Activated effector memory CD4-positive, alpha-beta T cell treated with Interleukin-2 at 50 U/mL for 16 hours (primary cell): ENCODE data around the gene CDX4.
"Not testable (repeated sequence)": the region's sequence is repeated elsewhere in the genome, so short reads cannot be mapped to it uniquely, and the experiment has no call there.

Source experiments
- DNase-seq: peaks from one replicate; pipeline ENCODE4 v3.0.0-alpha.2; 2020

CDX4 gene, protein sequence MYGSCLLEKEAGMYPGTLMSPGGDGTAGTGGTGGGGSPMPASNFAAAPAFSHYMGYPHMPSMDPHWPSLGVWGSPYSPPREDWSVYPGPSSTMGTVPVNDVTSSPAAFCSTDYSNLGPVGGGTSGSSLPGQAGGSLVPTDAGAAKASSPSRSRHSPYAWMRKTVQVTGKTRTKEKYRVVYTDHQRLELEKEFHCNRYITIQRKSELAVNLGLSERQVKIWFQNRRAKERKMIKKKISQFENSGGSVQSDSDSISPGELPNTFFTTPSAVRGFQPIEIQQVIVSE

DNA sequence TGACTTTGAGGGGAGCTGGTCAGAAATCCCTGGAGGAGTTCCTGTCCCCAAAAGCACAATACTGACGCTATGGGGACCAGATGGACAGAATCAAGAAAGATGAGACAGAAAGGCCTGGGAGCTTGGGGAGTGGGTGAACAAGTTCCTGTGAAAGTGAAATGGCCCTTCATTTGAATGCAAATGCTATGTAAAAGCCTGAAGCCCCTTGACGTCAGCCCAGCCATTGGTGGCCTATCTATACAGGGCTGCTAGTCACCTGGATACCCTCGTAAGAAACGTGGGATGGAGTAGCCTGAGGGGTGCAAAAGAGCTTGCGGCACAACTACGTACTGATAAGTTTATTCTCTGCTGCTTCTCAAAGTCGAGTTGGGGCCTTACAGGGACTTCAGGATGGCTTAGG, at the start of gene CDX4:
TSS of gene CDX4 (plus strand) at position 223 of the 400 bp plus-strand sequence. CDS start 201 bp downstream, outside the sequence.
- DNase-seq = no peak

DNA sequence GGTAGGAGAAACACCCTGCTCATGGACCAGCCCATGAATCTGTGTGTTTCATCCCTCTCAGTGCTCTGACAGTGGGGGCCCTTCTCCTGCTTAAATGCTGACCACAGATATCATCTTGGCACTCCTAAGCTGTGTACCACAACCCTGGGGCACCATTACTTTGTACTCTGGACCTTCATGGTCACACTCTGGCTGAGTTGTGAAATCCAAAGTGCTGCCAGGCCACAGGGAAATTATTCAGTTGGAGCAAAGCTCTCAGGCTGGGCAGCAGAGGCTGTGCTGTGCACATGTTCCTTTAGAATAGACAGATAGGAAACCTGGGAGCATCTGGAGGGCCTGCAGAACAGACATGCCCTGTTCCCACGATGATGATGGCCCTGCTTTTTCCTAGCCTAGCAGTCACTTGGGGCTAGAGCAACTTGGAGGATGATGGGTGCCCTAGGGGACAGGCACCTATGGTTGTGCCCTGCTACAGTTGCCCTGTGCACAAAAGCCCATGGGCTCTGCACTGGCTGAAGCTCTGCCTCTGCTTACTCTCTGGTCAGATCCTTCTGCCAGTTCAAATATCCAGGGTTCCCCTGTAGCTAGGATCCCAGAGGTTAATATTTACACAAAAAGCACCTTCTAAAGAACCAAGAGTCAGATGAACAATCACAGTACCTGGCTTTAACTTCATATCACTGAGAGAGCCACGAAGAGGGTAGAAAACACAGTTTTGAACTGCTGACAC, 48.5 kb upstream of the CDX4 start:
- DNase-seq = no peak

DNA sequence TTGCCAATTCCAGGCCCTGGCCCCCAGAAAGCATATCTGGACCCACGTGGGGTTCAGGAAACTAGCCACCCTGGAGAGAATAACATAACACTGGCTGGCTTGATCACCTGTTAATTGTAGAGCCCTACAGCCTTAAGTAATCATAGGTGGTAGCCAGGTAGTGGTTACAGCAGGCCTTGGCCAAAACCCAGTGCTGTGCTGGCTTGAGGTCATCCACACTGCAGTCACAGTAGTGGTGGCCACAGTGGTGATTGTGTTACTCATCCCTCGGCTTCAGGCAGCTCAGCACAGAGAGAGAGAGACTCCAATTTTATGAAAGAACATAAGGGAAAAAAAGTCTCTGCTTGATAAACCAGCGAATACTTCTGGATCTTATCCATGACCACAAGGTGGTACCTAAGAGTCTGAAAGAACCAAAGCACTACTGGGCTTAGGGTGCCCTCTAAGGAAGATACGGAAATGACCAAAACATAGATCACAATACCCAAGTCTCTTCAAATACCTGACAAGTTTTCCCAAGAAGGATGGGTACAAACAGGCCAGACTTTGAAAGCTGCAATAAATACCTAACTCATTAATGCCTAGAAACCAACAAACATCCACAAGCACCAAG, 46.6 kb upstream of the CDX4 start:
- no peak for DNase-seq

DNA sequence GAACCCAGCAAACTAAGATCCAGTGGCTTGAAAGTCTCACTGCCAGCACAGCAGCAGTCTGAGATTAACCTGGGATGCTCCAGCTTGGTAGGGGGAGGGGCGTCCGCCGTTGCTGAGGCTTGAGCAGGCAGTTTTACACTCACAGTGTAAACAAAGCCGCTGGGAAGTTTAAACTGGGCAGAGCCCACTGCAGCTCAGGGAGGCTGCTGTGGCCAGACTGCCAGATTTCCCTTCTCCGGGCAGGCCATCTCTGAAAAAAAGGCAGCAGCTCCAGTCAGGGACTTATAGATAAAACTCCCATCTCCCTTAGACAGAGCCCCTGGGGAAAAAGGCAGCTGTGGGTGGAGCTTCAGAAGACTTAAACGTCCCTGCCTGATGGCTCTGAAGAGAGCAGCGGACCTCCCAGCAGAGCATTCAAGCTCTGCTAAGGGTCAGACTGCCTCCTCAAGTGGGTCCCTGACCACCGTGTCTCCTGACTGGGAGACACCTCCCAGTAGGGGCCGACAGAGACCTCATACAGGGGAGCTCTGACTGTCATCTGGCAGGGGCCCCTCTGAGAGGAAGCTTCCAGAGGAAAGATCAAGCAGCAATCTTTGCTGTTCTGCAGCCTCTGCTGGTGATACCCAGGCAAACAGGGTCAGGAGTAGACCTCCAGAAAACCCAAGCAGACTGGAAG, 45.1 kb upstream of the CDX4 start:
- no peak for DNase-seq

DNA sequence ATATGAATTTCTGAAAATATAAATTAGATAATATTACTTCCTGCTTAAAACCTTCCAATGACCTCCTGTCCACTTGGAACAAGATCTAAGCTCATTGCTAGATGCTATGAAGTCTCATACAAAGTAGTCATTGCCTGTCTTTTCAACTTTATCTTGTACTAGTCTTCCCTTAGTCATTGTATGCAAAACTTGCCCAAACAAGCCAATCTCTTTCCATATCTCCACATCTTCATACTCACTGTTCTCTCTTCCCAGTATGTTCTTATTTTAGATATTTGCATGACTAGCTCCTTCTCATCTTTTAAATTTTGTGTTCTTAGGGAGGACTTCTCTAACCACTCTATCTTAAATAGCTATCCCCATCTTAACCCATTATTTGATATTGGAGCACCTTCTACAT, 33.9 kb upstream of the CDX4 start:
- no peak for DNase-seq

DNA sequence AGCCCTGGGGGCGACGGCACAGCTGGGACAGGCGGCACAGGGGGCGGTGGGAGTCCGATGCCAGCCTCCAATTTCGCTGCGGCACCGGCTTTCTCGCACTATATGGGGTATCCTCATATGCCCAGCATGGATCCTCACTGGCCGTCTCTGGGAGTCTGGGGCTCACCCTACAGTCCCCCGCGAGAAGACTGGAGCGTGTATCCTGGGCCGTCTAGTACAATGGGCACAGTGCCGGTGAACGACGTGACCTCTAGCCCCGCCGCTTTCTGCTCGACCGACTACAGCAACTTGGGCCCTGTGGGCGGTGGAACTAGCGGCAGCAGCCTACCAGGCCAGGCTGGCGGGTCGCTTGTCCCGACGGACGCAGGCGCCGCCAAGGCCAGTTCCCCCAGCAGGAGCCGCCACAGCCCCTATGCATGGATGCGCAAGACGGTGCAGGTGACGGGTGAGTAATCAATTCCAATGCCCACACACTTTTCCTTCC, 500 bp downstream of the CDX4 start:
- no peak for DNase-seq

DNA sequence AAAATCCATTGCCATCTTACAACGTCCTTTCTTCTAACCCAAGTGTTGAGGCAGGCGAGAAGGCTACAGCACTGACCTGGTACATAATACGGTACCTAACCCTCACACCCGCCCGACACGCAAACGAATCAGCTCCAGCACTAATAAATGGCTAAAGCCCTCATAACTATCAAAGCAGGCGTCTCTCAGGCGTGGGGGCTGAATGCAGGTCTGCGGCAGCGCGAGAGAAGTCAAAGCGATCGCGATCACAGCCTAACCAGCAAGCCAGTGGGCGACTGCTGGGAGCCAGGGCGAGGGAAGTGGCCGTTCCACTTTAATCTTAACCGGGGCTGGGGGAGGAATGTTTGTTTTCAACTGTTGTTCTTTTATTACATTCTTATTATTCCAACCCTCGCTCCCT, 1.5 kb downstream of the CDX4 start:
- DNase-seq = no peak

DNA sequence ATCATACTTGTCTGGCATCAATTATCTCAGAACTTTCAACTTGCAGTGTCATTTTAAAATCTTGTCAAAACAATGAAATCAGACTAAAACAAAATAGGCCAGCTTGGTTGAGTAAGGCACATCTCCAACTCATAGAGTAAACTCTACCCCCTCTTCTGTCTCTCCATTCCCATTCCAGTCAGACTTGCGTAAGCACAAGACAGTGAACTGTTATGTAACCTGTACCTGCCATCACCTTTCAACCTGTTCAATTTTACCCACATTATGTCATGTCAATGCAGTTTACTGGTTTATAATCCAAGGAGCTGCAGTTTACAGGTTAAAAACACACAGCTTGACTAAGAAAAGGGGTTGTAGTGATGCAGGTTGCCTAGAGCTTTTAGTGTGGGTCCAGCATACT, 8.3 kb downstream of the CDX4 start:
- no peak for DNase-seq

DNA sequence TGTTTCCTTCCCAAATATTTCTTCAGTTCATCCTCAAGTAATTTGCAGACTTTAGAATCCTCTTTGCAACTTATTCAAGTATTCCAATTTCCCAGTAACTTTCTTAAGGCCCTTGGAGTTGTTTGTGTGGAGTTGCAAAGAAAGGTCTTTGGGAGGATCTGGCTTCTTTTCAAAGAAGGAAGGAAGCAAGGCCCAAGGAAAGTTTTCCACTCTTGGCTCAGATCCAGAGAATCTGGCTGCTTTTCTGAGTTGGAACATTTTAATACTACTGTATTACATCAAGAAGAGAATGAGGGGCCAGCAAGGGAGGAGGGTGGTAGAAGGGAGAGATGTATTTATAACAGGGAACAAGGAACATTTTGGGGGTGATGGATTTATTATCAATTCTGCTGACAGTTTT, 10.5 kb downstream of the CDX4 start:
- DNase-seq = no peak

DNA sequence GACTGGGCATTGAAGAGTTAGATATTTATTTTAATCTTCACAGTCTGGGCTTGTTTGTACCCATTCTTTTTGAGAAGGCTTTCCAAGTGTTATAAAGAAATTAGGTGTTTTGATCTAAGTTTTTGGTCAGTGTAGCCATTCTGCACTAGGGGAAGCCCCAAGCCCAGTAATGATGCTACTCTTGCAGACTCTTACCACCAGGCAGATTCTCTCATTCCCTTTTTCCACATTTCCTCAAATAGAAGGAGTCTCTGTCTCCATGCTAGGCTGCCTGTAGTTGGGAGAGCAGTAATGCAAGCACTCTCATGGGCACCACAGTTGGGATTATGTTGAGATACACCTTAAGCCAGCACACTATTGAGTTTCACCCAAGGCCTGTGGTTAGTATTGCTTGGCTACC, 21.5 kb downstream of the CDX4 start:
- DNase-seq = no peak

DNA sequence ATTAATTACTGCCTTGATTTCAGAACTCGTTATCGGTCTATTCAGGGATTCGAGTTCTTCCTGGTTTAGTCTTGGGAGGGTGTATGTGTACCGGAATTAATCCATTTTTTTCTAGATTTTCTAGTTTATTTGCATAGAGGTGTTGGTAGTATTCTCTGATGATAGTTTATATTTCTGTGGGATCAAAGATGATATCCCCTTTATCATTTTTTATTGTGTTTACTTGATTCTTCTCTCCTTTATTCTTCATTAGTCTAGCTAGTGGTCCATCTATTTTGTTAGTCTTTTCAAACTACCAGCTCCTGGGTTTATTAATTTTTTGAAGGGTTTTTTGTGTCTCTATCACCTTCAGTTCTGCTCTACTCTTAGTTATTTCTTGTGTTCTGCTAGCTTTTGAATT, 32.1 kb downstream of the CDX4 start:
- DNase-seq = no peak

DNA sequence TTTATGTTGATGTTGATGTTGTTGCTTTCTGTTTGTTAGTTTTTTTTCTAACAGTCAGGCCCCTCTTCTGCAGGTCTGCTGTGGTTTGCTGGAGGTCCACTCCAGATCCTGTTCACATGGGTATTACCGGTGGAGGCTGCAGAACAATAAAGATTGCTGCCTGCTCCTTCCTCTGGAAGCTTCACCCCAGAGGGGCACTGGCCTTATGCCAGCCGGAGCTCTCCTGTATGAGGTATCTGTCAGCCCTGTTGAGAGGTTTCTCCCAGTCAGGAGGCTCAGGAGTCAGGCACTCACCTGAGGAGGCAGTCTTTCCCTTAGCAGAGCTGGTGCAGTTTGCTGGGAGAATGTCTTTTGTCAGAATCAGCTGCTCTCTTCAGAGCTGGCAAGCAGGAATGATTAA, 34.7 kb downstream of the CDX4 start:
- no peak for DNase-seq

DNA sequence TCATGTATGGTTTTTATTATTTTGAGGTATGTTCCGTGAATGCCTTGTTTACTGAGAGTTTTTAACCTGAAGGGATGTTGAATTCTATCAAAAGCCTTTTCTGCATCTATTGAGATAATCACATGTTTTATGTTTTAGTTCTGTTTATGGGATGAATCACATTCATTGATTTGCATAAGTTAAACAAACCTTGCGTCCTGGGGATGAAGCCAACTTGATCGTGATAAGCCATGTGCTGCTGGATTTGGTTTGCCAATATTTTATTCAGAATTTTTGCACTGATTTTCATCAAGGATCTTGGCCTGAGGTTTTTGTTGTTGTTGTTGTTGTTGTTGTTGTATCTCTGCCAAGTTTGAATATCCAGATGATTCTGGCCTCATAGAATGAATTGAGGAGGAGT, 43.8 kb downstream of the CDX4 start:
- DNase-seq = no peak

DNA sequence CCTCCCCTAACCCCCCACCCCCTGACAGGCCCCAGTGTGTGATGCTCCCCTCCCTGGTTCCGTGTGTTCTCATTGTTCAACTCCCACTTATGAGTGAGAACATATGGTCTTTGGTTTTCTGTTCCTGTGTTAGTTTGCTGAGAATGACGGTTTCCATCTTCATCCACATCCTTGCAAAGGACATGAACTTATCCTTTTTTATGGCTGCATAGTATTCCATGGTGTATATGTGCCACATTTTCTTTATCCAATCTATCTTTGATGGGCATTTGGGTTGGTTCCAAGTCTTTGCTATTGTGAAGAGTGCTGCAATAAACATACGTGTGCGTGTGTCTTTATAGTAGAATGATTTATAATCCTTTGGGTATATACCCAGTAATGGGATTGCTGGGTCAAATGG, 45.3 kb downstream of the CDX4 start:
- DNase-seq = not testable (repeated sequence)
